SH-SY5Y (cell line): ENCODE results near the gene SOCS4.

Experiments
- GATA2 ChIP-seq: IDR thresholded peaks from 2 replicates; pipeline ENCODE4 v1.6.1; 2011; ENCODE audit warnings: mild to moderate bottlenecking, low read depth, low read length
- GATA3 ChIP-seq: IDR thresholded peaks from 2 replicates; pipeline ENCODE4 v1.6.1; 2011; ENCODE audit warnings: low read depth, mild to moderate bottlenecking, low read length, moderate library complexity

DNA sequence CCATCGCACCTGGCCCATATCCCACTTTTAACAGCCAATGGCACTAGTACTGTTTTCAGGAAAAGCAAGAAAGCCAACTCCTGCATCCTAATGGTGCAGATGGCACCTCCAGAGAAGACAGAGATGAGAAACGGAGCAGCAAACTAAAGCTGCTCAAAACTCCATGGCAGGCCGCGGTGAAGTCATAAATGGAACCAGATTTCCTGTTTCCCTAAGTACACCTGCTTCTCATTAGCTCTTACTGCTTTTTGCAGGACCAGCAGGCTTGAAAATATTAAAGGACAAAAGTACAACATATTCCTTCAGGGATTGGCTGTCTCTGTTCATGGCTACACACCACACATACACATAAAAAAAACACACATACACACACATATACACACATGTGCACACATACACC lies 65.3 kb downstream of the SOCS4 start:
- TF ChIP-seq GATA3, result no peak
- TF ChIP-seq GATA2, result no peak
